Hepatocyte (in vitro differentiated cells): ENCODE measurements around the gene CPHXL.

Experiments used
- EZH2 ChIP-seq: fragments of 200-600 bp; sonication (generic); IDR thresholded peaks from 2 replicates; pipeline ENCODE4 v1.6.1; 2016; ENCODE audit warnings: antibody characterized with exemption, mild to moderate bottlenecking, borderline replicate concordance
- EZH2phosphoT487 ChIP-seq: fragments of 200-600 bp; sonication (generic); IDR thresholded peaks from one replicate; pipeline ENCODE4 v1.6.1; 2018; ENCODE audit warnings: antibody characterized with exemption, mild to moderate bottlenecking, low read depth, moderate library complexity; ENCODE audit not compliant: unreplicated experiment, severe bottlenecking
- TF ChIP-seq, protein P1 (sequence below): fragments of 200-600 bp; sonication (generic); IDR thresholded peaks from 2 replicates; pipeline ENCODE4 v1.5.1; 2016; ENCODE audit warnings: antibody characterized with exemption, mild to moderate bottlenecking; ENCODE audit not compliant: poor library complexity

DNA sequence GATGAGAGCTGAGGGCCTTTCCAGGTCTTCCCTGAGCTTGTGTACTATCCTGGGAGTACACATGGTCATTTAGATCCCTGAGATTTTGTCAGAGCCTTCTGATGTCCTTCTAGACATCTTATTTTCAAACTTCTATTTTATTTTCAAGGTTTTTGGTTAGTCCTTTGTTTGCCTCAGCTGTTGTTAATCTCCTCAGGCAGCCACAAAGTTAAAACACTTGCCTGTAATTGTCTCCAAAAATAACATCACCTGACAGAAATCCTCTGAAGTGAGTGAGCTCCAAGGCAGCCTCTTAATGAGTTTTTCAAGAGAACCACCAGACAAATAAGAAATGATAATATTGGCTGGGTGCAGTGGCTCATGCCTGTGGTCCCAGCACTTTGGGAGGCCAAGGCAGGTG is 43.8 kb upstream of the CPHXL start:
- TF ChIP-seq, protein P1, sequence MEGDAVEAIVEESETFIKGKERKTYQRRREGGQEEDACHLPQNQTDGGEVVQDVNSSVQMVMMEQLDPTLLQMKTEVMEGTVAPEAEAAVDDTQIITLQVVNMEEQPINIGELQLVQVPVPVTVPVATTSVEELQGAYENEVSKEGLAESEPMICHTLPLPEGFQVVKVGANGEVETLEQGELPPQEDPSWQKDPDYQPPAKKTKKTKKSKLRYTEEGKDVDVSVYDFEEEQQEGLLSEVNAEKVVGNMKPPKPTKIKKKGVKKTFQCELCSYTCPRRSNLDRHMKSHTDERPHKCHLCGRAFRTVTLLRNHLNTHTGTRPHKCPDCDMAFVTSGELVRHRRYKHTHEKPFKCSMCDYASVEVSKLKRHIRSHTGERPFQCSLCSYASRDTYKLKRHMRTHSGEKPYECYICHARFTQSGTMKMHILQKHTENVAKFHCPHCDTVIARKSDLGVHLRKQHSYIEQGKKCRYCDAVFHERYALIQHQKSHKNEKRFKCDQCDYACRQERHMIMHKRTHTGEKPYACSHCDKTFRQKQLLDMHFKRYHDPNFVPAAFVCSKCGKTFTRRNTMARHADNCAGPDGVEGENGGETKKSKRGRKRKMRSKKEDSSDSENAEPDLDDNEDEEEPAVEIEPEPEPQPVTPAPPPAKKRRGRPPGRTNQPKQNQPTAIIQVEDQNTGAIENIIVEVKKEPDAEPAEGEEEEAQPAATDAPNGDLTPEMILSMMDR, result no peak
- TF ChIP-seq EZH2, result no peak
- TF ChIP-seq EZH2phosphoT487, result no peak
